NCI-H345 treated with DMSO at 0.1 percent for 48 hours (cell line): ENCODE results near the gene ARL9.

ENCODE experiments used
- DNase-seq: peaks from one replicate; lab custom pipeline; 2025; ENCODE audit not compliant: unreplicated experiment; lab: John Stamatoyannopoulos, UW

Gene ARL9

GRCh38 chr4:56531149-56531770 lies 25.7 kb downstream of the ARL9 start:
- no peak for DNase-seq

DNA sequence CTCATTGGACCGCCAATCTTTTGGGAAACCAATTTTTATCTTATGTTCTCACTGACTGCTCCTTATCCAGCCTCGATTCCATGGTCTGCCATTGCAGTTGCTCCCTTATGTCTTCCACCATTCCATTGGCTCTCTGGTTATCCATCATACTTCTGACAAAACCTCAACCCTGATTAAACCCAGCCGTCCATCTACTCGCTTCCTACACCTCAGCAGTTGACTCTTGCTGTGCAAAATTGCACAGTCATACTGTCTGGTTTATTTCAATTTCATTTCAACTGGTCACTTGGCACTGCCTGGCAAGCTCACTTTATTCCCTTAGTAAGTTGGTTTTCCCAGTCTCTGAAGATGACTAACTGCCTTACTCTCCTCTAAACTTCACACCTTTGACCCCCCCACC lies 26.2 kb downstream of the ARL9 start:
- no peak for DNase-seq

DNA sequence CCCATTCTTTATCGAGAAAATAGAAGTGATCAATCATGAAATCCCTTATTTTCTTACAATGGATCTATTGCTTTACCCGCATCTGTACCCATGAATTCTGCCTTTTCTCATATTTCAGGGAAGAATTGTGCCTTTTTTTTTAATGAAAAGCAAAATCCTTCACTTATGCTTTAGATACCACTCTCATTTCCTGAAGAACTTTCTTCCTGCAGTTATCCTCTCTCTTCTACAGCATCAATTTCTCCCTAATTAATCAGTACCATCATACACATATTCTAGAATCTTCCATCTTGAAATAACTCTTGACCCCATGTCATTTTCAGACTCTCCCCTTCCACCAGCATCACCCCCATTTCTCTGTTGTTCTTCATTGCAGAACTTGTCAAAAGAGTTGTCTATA lies 26.6 kb downstream of the ARL9 start:
- no peak for DNase-seq

DNA sequence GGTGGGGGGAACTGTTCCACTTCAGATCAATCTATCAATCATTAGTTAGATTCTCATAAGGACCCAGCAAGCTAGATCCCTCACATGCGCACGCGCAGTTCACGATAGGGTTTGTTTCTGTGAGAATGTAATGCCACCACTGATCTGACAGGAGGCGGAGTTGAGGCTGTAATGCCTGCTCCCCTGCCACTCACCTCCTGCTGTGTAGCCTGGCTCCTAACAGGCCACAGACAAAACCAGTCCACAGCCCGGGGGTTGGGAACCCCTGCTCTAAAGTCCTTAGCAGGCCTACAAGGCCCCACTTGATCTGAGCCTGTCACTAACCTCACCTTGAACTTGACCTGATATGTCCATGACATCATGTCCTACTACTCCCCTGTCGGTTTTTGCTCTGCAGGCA lies 30.3 kb downstream of the ARL9 start:
- DNase-seq = no peak

- DNase-seq = no peak
Observed at GRCh38 chr4:56537147-56537546, 31.6 kb downstream of the ARL9 start.

DNA sequence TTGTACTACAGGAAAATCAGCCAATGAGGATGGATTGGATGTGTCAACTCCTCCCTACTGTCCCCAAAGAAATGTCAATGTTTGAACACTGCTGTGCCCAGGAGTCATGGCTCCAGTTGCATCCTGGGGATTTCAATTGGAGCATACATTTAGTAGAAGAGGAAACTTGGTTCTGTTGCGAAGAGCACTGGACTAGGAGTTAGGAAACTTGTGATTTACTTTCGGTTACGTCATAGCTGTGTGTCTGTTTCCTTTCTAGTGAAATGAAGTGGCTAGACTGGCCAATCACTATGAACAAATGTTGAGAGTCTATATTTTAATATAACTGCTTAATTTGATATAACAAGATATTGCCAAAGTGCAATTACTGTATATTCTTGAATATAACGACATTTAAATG lies 35.2 kb downstream of the ARL9 start:
- no peak for DNase-seq

DNA sequence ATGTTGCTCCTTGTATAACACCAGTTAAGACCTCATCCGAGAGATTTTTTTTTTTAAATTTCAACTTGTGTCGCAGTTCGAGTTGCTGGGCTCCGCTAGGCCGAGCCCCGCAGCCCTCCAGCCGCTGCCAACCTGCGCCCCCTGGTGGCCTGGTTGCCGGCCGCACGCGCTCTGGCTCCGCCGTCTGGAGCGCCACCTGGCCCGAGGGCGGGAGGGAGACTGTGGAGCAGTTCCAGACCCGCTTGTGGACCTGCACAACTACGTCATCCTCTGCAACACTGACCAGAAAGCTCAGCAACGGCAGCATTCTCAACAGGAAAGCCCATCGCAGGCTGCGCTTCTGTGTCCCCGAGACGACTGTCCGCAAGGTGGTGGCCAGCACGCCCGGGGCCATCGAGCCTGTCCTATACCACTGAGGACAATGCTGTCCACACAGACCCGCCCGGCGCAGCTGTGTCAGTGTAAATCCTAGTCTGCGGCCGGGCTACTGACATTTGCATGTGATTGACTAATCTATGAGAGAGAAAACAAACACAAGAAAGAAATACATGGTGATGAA lies 39.1 kb downstream of the ARL9 start:
- DNase-seq = peak; percentile 28

DNA sequence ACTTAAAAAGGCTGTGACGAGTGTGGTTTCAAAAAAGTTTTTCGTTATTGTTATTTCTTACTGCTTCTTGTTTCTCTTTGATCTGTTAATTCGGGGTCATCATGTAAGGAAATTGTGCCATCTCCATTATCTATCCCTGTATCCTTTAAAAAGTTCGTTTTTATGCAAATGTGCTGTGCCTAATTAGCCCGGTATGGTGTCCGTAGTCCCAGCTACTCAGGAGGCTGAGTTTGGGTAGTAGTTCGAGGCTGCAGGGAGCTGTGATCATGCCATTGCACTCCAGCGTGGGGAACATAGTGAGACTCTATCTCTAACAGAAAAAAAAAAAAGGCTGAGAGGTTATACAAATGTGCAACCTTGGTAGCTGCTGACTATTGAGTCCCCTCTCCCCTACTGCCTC lies 45.1 kb downstream of the ARL9 start:
- DNase-seq = no peak

GRCh38 chr4:56551516-56551915 lies 45.9 kb downstream of the ARL9 start:
- no peak for DNase-seq

GRCh38 chr4:56552273-56552672 lies 46.7 kb downstream of the ARL9 start:
- DNase-seq = no peak

DNA sequence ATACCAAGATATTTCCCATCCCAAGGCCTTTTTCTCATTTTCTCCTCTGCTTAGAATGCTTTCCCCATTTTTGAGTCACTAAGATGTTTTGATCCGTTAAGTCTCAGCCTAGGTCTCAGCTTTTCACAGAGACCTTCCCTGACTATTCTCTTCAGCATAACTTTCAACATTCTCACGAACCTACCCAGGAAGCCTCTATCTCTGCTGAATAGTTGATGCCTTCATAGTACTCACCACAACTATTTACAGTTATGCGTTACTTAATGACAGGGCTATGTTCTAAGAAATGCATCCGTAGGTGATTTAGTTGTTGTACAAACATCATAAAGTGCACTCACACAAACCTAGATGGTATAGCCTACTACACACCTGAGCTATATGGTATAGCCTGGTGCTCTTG lies 64.5 kb downstream of the ARL9 start:
- DNase-seq = no peak
